OCI-LY7 (cell line): Measurements from ENCODE around the gene AKIRIN2. TPM values are rescaled to one million over a fixed set of nuclear protein-coding genes. Genes with fewer than 3 reads are reported as not detected.

Experiments used
- BruUV-seq: library from RNA; stranded (reverse); fragments of 400-500 nt; replicated peaks from 2 replicates; lab custom pipeline; 2021; lab: Mats Ljungman, UMichigan
- CTCF ChIA-PET: fragments of 300-600 bp; sonication (Branson Sonifier 250); formaldehyde crosslinking; loops from one replicate; lab custom pipeline; 2022; ENCODE audit warnings: antibody characterized with exemption; ENCODE audit not compliant: unreplicated experiment; lab: Charles Lee
- POLR2A ChIA-PET: fragments of 300-600 bp; sonication (Branson Sonifier 250); formaldehyde crosslinking; loops from one replicate; lab custom pipeline; 2022; ENCODE audit warnings: antibody characterized with exemption; lab: Charles Lee
- DNase-seq: peaks from one replicate; pipeline ENCODE4 v3.0.0-alpha.2; 2015; ENCODE audit warnings: low spot score
- H2AFZ ChIP-seq: fragments of 200-600 bp; sonication (generic), shearing (Covaris generic); 2 replicates; pipeline ENCODE4 v1.6.1; 2014; ENCODE audit warnings: mild to moderate bottlenecking, antibody characterized with exemption, low read length, moderate library complexity
- H3K27ac ChIP-seq: fragments of 200-600 bp; sonication (generic); 2 replicates; pipeline ENCODE4 v1.5.1; 2014; ENCODE audit warnings: mixed run types, low read depth, mild to moderate bottlenecking, moderate library complexity, low read length, inconsistent platforms; ENCODE audit not compliant: poor library complexity, severe bottlenecking
- H3K36me3 ChIP-seq: fragments of 200-600 bp; sonication (generic); 2 replicates; pipeline ENCODE4 v1.6.1; 2014; ENCODE audit warnings: mild to moderate bottlenecking, antibody characterized with exemption, low read length, moderate library complexity, mixed read lengths; ENCODE audit not compliant: insufficient read depth
- H3K4me1 ChIP-seq: fragments of 200-600 bp; sonication (generic); 2 replicates; pipeline ENCODE4 v1.5.1; 2014; ENCODE audit warnings: mild to moderate bottlenecking, low read length; ENCODE audit not compliant: insufficient read depth, poor library complexity, severe bottlenecking
- H3K4me2 ChIP-seq: fragments of 200-600 bp; sonication (generic); 2 replicates; pipeline ENCODE4 v1.6.1; 2014; ENCODE audit warnings: mild to moderate bottlenecking, low read length
- H3K4me3 ChIP-seq: fragments of 200-600 bp; sonication (generic); 2 replicates; pipeline ENCODE4 v1.5.1; 2014; ENCODE audit warnings: mild to moderate bottlenecking, low read depth, low read length; ENCODE audit not compliant: poor library complexity, severe bottlenecking
- H3K79me2 ChIP-seq: fragments of 200-600 bp; sonication (generic); 2 replicates; pipeline ENCODE4 v1.6.1; 2016; ENCODE audit warnings: low read depth, mild to moderate bottlenecking, low read length, moderate library complexity, mixed read lengths; ENCODE audit not compliant: insufficient read depth
- H3K9me2 ChIP-seq: fragments of 200-600 bp; sonication (generic); 2 replicates; pipeline ENCODE4 v1.6.1; 2016; ENCODE audit warnings: mild to moderate bottlenecking, low read length, mixed read lengths; ENCODE audit not compliant: insufficient read depth
- H3K9me3 ChIP-seq: fragments of 200-600 bp; sonication (generic); 2 replicates; pipeline ENCODE4 v1.6.1; 2014; ENCODE audit warnings: mild to moderate bottlenecking, mixed run types, low read length, mixed read lengths
- H4K20me1 ChIP-seq: fragments of 200-600 bp; sonication (generic); 2 replicates; pipeline ENCODE4 v1.6.1; 2014; ENCODE audit warnings: mild to moderate bottlenecking, antibody characterized with exemption, low read length, moderate library complexity, mixed read lengths; ENCODE audit not compliant: insufficient read depth
- CTCF ChIP-seq: fragments of 200-600 bp; sonication (generic); conservative IDR thresholded peaks from 2 replicates; pipeline ENCODE4 v1.5.1; 2014; ENCODE audit warnings: mild to moderate bottlenecking, antibody characterized with exemption, low read length, moderate library complexity, mixed read lengths
- EZH2phosphoT487 ChIP-seq: fragments of 200-600 bp; sonication (generic); IDR thresholded peaks from 2 replicates; pipeline ENCODE4 v1.6.1; 2018; ENCODE audit warnings: low read depth, borderline replicate concordance, mild to moderate bottlenecking, mixed run types, antibody characterized with exemption, low read length, moderate library complexity, mixed read lengths
- intact Hi-C: fragments of 100-400 bp; cut with micrococcal nuclease; formaldehyde crosslinking; loops from one replicate; pipeline ENCODE4 v1.10.0; 2022; ENCODE audit not compliant: unreplicated experiment
- total RNA-seq, 2 experiments: library from RNA; depleted of rRNA in 1 of 2; stranded (reverse); fragments of >200 nt in 1 of 2; shearing (Covaris generic) in 1 of 2; gene quantifications; 2 replicates each; pipeline ENCODE4 v1.2.3, GENCODE V29; 2014 to 2022

AKIRIN2 gene
- total RNA-seq, 2 experiments from 2014 or later, result 70.4 to 127 TPM

GRCh38 chr6:87731818-87732661, 30.0 kb upstream of the AKIRIN2 start:
- H3K27ac ChIP-seq, result no peak overlapping the region
- H3K79me2 ChIP-seq, result no peaks in the 10 kb centered on the region
- POLR2A ChIA-PET, result interaction anchor here (0.7 to 1.6 kb wide), 6 partner anchors 11 to 30 kb away, joined by 3 to 9 read pairs (median 6); partner anchors contain the start of gene AKIRIN2
- no peaks in the 10 kb centered on the region for H3K9me2 ChIP-seq
- peaks cover 9% of the 10 kb centered on the region for H3K4me1 ChIP-seq
- no peak overlapping the region for H3K4me2 ChIP-seq
- intact Hi-C loops, result no loop called here
- CTCF ChIA-PET, result no interaction called here
- no peaks in the 10 kb centered on the region for H3K36me3 ChIP-seq
- no peak for DNase-seq
- TF ChIP-seq EZH2phosphoT487, result no peak
- no peak for TF ChIP-seq CTCF
- H3K9me3 ChIP-seq, result no peaks in the 10 kb centered on the region
- H3K4me3 ChIP-seq, result no peak overlapping the region
- BruUV-seq, result no TSS peak
- H4K20me1 ChIP-seq, result no peaks in the 10 kb centered on the region
- H2AFZ ChIP-seq, result no peak overlapping the region; the same call in 1 of the 2 replicates

- no peak overlapping the region for H3K4me2 ChIP-seq
- H3K4me1 ChIP-seq, result peaks cover 9% of the 10 kb centered on the region
- H3K27ac ChIP-seq, result no peak overlapping the region
Measured at GRCh38 chr6:87731080-87731479, 29.0 kb upstream of the AKIRIN2 start.

More at GRCh38 chr6:87731080-87731479, 29.0 kb upstream of the AKIRIN2 start:
- Histone ChIP-seq H3K4me3 (no peak overlapping the region), H3K79me2 (no peaks in the 10 kb centered on the region), H4K20me1 (no peaks in the 10 kb centered on the region), H3K36me3 (no peaks in the 10 kb centered on the region), H3K9me2 (no peaks in the 10 kb centered on the region), H2AFZ (no peak overlapping the region), H3K9me3 (no peaks in the 10 kb centered on the region)
- CTCF ChIA-PET, result no interaction called here
- TF ChIP-seq EZH2phosphoT487 (no peak), CTCF (no peak)
- BruUV-seq, result no TSS peak
- intact Hi-C loops, result no loop called here
- no peak for DNase-seq
- POLR2A ChIA-PET, result interaction anchor here (0.6 to 0.9 kb wide), 3 partner anchors 9 to 73 kb away, joined by 3 to 5 read pairs (median 5); no protein-coding TSS in a partner anchor
